HEK293 (cell line): ENCODE data around the gene CELF4.

ENCODE experiments used
- CTCF ChIA-PET: fragments of 350-600 bp; formaldehyde crosslinking; extraction: SDS; loops from one replicate; lab custom pipeline; 2021; ENCODE audit warnings: antibody characterized with exemption; lab: Yijun Ruan, JAX
- POLR2A ChIA-PET: fragments of 300-600 bp; formaldehyde crosslinking; extraction: SDS; loops from one replicate; lab custom pipeline; 2020; ENCODE audit warnings: antibody characterized with exemption, inconsistent platforms; lab: Yijun Ruan, JAX
- H3K27ac ChIP-seq: fragments of 200-500 bp; sonication (Bioruptor generic); 2 replicates; pipeline ENCODE4 v1.5.1; 2014; ENCODE audit warnings: low read depth, low read length, control low read depth, inconsistent platforms; ENCODE audit errors: extremely low read depth
- H3K36me3 ChIP-seq, 2 experiments: fragments of 200-500 bp in 1 of 2; sonication (Bioruptor generic) in 1 of 2; 1 replicate in 1 of 2; 2 replicates in 1 of 2; pipeline ENCODE4 v1.5.1; 2014 to 2017; ENCODE audit warnings: inconsistent platforms in 2 of 2, low read length in 2 of 2; ENCODE audit not compliant: control insufficient read depth in 2 of 2, insufficient read depth in 1 of 2
- H3K4me1 ChIP-seq: fragments of 200-500 bp; sonication (Bioruptor generic); 2 replicates; pipeline ENCODE4 v1.5.1; 2014; ENCODE audit warnings: mild to moderate bottlenecking, low read length, inconsistent platforms; ENCODE audit not compliant: control insufficient read depth, insufficient read depth
- H3K4me3 ChIP-seq: 2 replicates; pipeline ENCODE4 v1.5.1; 2011; ENCODE audit warnings: low read depth, mild to moderate bottlenecking, control low read depth, low read length, moderate library complexity
- H3K9me3 ChIP-seq: fragments of 200-500 bp; sonication (Bioruptor generic); 2 replicates; pipeline ENCODE4 v1.5.1; 2014; ENCODE audit warnings: low read depth, low read length, inconsistent platforms; ENCODE audit not compliant: control insufficient read depth, insufficient read depth
- ELK4 ChIP-seq: IDR thresholded peaks from 2 replicates; pipeline ENCODE4 v1.6.1; 2011; ENCODE audit warnings: mild to moderate bottlenecking, low read depth, low read length, borderline replicate concordance
- GLIS2 ChIP-seq: fragments of 450-650 bp; formaldehyde crosslinking; IDR thresholded peaks from 2 replicates; pipeline ENCODE4 v1.5.1; 2016; ENCODE audit warnings: missing biosample characterization, missing genetic modification characterization
- HOXA7 ChIP-seq: sonication (generic); formaldehyde crosslinking; IDR thresholded peaks from 2 replicates; pipeline ENCODE4 v1.8.1; 2022; ENCODE audit warnings: missing genetic modification reagents, borderline replicate concordance
- HOXC10 ChIP-seq: sonication (generic); formaldehyde crosslinking; IDR thresholded peaks from 2 replicates; pipeline ENCODE4 v1.8.1; 2023; ENCODE audit warnings: mild to moderate bottlenecking, missing genetic modification reagents
- KLF16 ChIP-seq: fragments of 450-650 bp; formaldehyde crosslinking; IDR thresholded peaks from 2 replicates; pipeline ENCODE4 v1.5.1; 2017; ENCODE audit warnings: missing biosample characterization, missing genetic modification characterization
- REST ChIP-seq: fragments of 450-650 bp; formaldehyde crosslinking; IDR thresholded peaks from 2 replicates; pipeline ENCODE4 v1.5.1; 2016; ENCODE audit warnings: missing biosample characterization, missing genetic modification characterization
- WT1 ChIP-seq: fragments of 450-650 bp; formaldehyde crosslinking; IDR thresholded peaks from 2 replicates; pipeline ENCODE4 v1.5.1; 2016; ENCODE audit warnings: missing biosample characterization, missing genetic modification characterization
- YY2 ChIP-seq: fragments of 450-650 bp; formaldehyde crosslinking; IDR thresholded peaks from 2 replicates; pipeline ENCODE4 v1.5.1; 2016; ENCODE audit warnings: missing biosample characterization, missing genetic modification characterization
- ZFHX2 ChIP-seq: fragments of 450-650 bp; formaldehyde crosslinking; conservative IDR thresholded peaks from 2 replicates; pipeline ENCODE4 v1.5.1; 2016; ENCODE audit warnings: missing biosample characterization, missing genetic modification characterization
- ZNF146 ChIP-seq: fragments of 450-650 bp; formaldehyde crosslinking; IDR thresholded peaks from 2 replicates; pipeline ENCODE4 v1.5.1; 2016; ENCODE audit warnings: missing biosample characterization, missing genetic modification characterization
- ZNF214 ChIP-seq: fragments of 450-650 bp; formaldehyde crosslinking; IDR thresholded peaks from 2 replicates; pipeline ENCODE4 v1.5.1; 2017; ENCODE audit warnings: missing biosample characterization, mild to moderate bottlenecking, missing genetic modification characterization, borderline replicate concordance
- ZNF274 ChIP-seq, 2 experiments: fragments of 200-500 bp in 1 of 2; fragments of 450-650 bp in 1 of 2; sonication (Bioruptor generic) in 1 of 2; formaldehyde crosslinking in 1 of 2; IDR thresholded peaks; 2 replicates each; pipeline versions ENCODE4 v1.5.1 to v1.6.1; 2014 to 2016; ENCODE audit warnings: borderline replicate concordance in 1 of 2, inconsistent platforms in 1 of 2, low read length in 1 of 2, missing biosample characterization in 1 of 2, missing genetic modification characterization in 1 of 2
- ZNF341 ChIP-seq: fragments of 450-650 bp; formaldehyde crosslinking; IDR thresholded peaks from 2 replicates; pipeline ENCODE4; 2016; ENCODE audit warnings: low read depth, missing biosample characterization, missing genetic modification characterization
- ZNF366 ChIP-seq: fragments of 450-650 bp; formaldehyde crosslinking; conservative IDR thresholded peaks from 2 replicates; pipeline ENCODE4 v1.5.1; 2016; ENCODE audit warnings: missing biosample characterization, missing genetic modification characterization
- ZNF37A ChIP-seq: fragments of 450-650 bp; IDR thresholded peaks from 2 replicates; pipeline ENCODE4 v1.5.1; 2018; ENCODE audit warnings: missing biosample characterization, missing genetic modification characterization
- ZNF426 ChIP-seq: fragments of 450-650 bp; formaldehyde crosslinking; IDR thresholded peaks from 2 replicates; pipeline ENCODE4 v1.5.1; 2017; ENCODE audit warnings: missing biosample characterization, missing genetic modification characterization, mild to moderate bottlenecking, inconsistent platforms, moderate library complexity
- ZNF561 ChIP-seq: fragments of 450-650 bp; IDR thresholded peaks from 2 replicates; pipeline ENCODE4 v1.5.1; 2018; ENCODE audit warnings: missing biosample characterization, missing genetic modification characterization, borderline replicate concordance
- ZNF692 ChIP-seq: fragments of 450-650 bp; formaldehyde crosslinking; IDR thresholded peaks from 2 replicates; pipeline ENCODE4 v1.5.1; 2016; ENCODE audit warnings: missing biosample characterization, missing genetic modification characterization
- ZNF747 ChIP-seq: fragments of 450-650 bp; formaldehyde crosslinking; IDR thresholded peaks from 2 replicates; pipeline ENCODE4 v1.5.1; 2016; ENCODE audit warnings: missing biosample characterization, missing genetic modification characterization
- ZNF830 ChIP-seq: fragments of 450-650 bp; IDR thresholded peaks from 2 replicates; pipeline ENCODE4 v1.5.0; 2018; ENCODE audit warnings: missing biosample characterization, missing genetic modification characterization, low read depth, mild to moderate bottlenecking, moderate library complexity
- TF ChIP-seq, protein P1 (sequence below): fragments of 450-650 bp; formaldehyde crosslinking; IDR thresholded peaks from 2 replicates; pipeline ENCODE4 v1.5.1; 2016; ENCODE audit warnings: missing biosample characterization, missing genetic modification characterization
- TF ChIP-seq, protein P2 (sequence below): fragments of 450-650 bp; formaldehyde crosslinking; IDR thresholded peaks from 2 replicates; pipeline ENCODE4 v1.5.1; 2016; ENCODE audit warnings: missing biosample characterization, missing genetic modification characterization, borderline replicate concordance
- TF ChIP-seq, protein P3 (sequence below): fragments of 450-650 bp; formaldehyde crosslinking; IDR thresholded peaks from 2 replicates; pipeline ENCODE4 v1.5.1; 2016; ENCODE audit warnings: missing biosample characterization, missing genetic modification characterization

Gene CELF4

DNA sequence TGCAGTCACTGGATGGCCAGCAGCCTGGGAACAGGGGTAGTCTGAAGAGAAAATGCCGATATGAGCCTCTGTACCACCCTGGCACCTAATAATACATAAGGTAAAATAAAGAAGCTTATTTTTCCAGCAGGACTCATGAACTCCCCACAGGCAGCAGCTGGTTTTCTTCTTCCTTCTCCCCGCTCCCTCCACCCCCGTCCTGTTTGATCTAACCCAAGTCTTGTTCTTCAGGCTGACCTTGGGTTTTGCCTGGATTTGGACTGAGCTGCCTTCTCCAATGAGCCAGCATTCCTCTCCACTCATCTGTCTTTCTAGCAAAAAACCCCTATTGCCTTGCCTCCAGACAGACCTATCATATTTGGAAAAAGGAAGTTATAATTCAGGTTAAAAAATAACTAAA is 111.8 kb downstream of the CELF4 start (continued):
- TF ChIP-seq, protein P1, sequence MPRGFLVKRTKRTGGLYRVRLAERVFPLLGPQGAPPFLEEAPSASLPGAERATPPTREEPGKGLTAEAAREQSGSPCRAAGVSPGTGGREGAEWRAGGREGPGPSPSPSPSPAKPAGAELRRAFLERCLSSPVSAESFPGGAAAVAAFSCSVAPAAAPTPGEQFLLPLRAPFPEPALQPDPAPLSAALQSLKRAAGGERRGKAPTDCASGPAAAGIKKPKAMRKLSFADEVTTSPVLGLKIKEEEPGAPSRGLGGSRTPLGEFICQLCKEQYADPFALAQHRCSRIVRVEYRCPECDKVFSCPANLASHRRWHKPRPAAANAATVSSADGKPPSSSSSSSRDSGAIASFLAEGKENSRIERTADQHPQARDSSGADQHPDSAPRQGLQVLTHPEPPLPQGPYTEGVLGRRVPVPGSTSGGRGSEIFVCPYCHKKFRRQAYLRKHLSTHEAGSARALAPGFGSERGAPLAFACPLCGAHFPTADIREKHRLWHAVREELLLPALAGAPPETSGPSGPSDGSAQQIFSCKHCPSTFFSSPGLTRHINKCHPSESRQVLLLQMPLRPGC (tag by site-specific recombination): no peak
- no peak for TF ChIP-seq WT1 (tag by site-specific recombination)
- no peak for TF ChIP-seq ZNF274 (IDR thresholded peaks at IDR 0.05; ENCODE audit: low read length)
- TF ChIP-seq ZNF274 (tag by site-specific recombination; IDR thresholded peaks at IDR 0.05; ENCODE audit: borderline replicate concordance): no peak
- TF ChIP-seq ZNF366 (tag by site-specific recombination): no peak
- TF ChIP-seq KLF16 (tag by site-specific recombination): no peak
- no peak for TF ChIP-seq ZNF561 (tag by site-specific recombination)
- TF ChIP-seq ELK4: no peak
- TF ChIP-seq ZNF37A (tag by site-specific recombination): no peak
- TF ChIP-seq ZNF426: no peak
- TF ChIP-seq ZNF692 (tag by site-specific recombination): no peak
- TF ChIP-seq ZNF341 (tag by site-specific recombination): no peak
- TF ChIP-seq, protein P2, sequence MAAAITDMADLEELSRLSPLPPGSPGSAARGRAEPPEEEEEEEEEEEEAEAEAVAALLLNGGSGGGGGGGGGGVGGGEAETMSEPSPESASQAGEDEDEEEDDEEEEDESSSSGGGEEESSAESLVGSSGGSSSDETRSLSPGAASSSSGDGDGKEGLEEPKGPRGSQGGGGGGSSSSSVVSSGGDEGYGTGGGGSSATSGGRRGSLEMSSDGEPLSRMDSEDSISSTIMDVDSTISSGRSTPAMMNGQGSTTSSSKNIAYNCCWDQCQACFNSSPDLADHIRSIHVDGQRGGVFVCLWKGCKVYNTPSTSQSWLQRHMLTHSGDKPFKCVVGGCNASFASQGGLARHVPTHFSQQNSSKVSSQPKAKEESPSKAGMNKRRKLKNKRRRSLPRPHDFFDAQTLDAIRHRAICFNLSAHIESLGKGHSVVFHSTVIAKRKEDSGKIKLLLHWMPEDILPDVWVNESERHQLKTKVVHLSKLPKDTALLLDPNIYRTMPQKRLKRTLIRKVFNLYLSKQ: no peak
- TF ChIP-seq YY2: no peak

DNA sequence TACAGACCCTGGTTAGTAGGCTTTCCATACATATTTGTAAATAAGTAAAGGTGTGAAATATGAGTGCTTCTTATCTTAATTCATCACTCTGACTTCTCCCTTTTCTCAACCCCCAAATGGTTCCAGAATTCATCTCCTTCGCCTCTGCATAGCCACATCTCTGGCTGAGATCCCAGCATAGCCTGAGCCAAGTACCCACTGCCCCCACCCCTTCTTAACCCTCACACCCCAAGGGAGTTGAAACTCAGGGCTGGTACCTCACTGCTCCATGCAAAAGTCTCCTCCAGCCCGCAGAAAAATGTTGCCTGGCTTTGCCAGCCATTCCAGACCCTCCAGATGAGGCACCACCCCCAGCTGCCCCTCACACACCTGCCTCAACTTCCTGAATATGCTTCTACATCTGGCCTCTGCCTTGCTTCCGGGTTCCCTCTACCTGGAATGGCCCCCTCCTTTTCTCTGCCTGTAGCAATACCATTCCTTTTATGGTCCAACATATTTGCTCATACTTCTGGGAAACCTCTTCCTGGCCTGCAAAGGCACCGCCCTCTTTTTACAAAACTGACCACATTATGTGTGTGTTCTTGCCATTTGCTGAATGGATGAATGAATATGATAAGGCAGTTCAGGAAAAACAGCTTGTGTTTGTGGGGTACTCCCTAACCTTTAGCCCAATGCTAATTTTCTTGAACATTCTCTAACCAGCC is 112.8 kb downstream of the CELF4 start:
- TF ChIP-seq HOXA7 (CRISPR knock-in tag) (no peak), ZNF214 (tag by site-specific recombination) (no peak), ZNF830 (tag by site-specific recombination) (no peak), ZNF146 (tag by site-specific recombination) (no peak), HOXC10 (CRISPR knock-in tag) (no peak), REST (tag by site-specific recombination) (no peak), GLIS2 (tag by site-specific recombination) (no peak), ZNF747 (tag by site-specific recombination) (no peak), ZFHX2 (no peak)
- TF ChIP-seq, protein P3, sequence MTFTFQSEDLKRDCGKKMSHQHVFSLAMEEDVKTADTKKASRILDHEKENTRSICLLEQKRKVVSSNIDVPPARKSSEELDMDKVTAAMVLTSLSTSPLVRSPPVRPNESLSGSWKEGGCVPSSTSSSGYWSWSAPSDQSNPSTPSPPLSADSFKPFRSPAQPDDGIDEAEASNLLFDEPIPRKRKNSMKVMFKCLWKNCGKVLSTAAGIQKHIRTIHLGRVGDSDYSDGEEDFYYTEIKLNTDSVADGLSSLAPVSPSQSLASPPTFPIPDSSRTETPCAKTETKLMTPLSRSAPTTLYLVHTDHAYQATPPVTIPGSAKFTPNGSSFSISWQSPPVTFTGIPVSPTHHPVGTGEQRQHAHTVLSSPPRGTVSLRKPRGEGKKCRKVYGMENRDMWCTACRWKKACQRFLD (tag by site-specific recombination): no peak
- TF ChIP-seq, all 188 proteins: peak for 0
- no peaks in the 10 kb centered on the region for H3K36me3 ChIP-seq
- ChIA-PET POLR2A (no interaction called here), CTCF (no interaction called here)
- no peaks in the 10 kb centered on the region for H3K9me3 ChIP-seq
- no peak overlapping the region for H3K4me3 ChIP-seq
- H3K27ac ChIP-seq: no peak overlapping the region
- H3K4me1 ChIP-seq: no peaks in the 10 kb centered on the region
